Neuronal stem cell (in vitro differentiated cells): ENCODE results near the gene KIF15.

Experiments used
- DNase-seq: peaks from one replicate; pipeline ENCODE4 v3.0.0-alpha.2; 2013; ENCODE audit warnings: low spot score
- H2AFZ ChIP-seq: one replicate; pipeline ENCODE4 v1.6.1; 2013; ENCODE audit warnings: mild to moderate bottlenecking, low read length, inconsistent platforms
- H2AK5ac ChIP-seq: 2 replicates; pipeline ENCODE4 v1.6.1; 2013; ENCODE audit warnings: low read depth, mild to moderate bottlenecking, inconsistent platforms, low read length, moderate library complexity, mixed read lengths
- H2BK120ac ChIP-seq: 2 replicates; pipeline ENCODE4 v1.6.1; 2013; ENCODE audit warnings: low read depth, mild to moderate bottlenecking, inconsistent platforms, low read length, moderate library complexity, mixed read lengths
- H2BK12ac ChIP-seq: one replicate; pipeline ENCODE4 v1.6.1; 2013; ENCODE audit warnings: low read length, inconsistent platforms
- H2BK15ac ChIP-seq: 2 replicates; pipeline ENCODE4 v1.6.1; 2013; ENCODE audit warnings: mild to moderate bottlenecking, low read length, inconsistent platforms, mixed read lengths
- H2BK5ac ChIP-seq: one replicate; pipeline ENCODE4 v1.6.1; 2013; ENCODE audit warnings: inconsistent platforms, mild to moderate bottlenecking, low read length, moderate library complexity
- H3K14ac ChIP-seq: one replicate; pipeline ENCODE4 v1.6.1; 2013; ENCODE audit warnings: low read length, inconsistent platforms
- H3K18ac ChIP-seq: 2 replicates; pipeline ENCODE4 v1.6.1; 2013; ENCODE audit warnings: low read length, inconsistent platforms
- H3K23ac ChIP-seq: 2 replicates; pipeline ENCODE4 v1.6.1; 2013; ENCODE audit warnings: low read depth, mild to moderate bottlenecking, mixed read lengths, low read length, inconsistent platforms; ENCODE audit not compliant: poor library complexity
- H3K27ac ChIP-seq: replicated peaks from 3 replicates; pipeline ENCODE4 v1.5.1; 2013; ENCODE audit warnings: low read length, inconsistent platforms
- H3K27me3 ChIP-seq, 3 experiments: 2 replicates each; pipeline ENCODE4 v1.6.1; 2013; ENCODE audit warnings: low read length in 3 of 3, mild to moderate bottlenecking in 2 of 3, inconsistent platforms in 1 of 3, low read depth in 1 of 3, mixed read lengths in 1 of 3, moderate library complexity in 1 of 3; ENCODE audit not compliant: control insufficient read depth in 3 of 3, insufficient read depth in 3 of 3
- H3K36me3 ChIP-seq, 2 donors: replicated peaks in 1 of 2; 2 replicates each; pipeline ENCODE4 v1.6.1; 2013; ENCODE audit warnings: low read length in 2 of 2; ENCODE audit not compliant: control insufficient read depth in 2 of 2, insufficient read depth in 2 of 2
- H3K4ac ChIP-seq: 2 replicates; pipeline ENCODE4 v1.6.1; 2013; ENCODE audit warnings: inconsistent platforms, mild to moderate bottlenecking, low read length, moderate library complexity
- H3K4me1 ChIP-seq, 2 donors: 1 replicate in 1 of 2; 2 replicates in 1 of 2; pipeline ENCODE4 v1.6.1; 2013; ENCODE audit warnings: low read length in 2 of 2, low read depth in 1 of 2; ENCODE audit not compliant: control insufficient read depth in 2 of 2, insufficient read depth in 1 of 2
- H3K4me2 ChIP-seq: one replicate; pipeline ENCODE4 v1.6.1; 2013; ENCODE audit warnings: mild to moderate bottlenecking, low read length, inconsistent platforms; ENCODE audit not compliant: insufficient read depth, poor library complexity, severe bottlenecking
- H3K4me3 ChIP-seq, 2 donors: 2 replicates each; pipeline ENCODE4 v1.5.1; 2013; ENCODE audit warnings: low read length in 2 of 2, mild to moderate bottlenecking in 2 of 2, inconsistent platforms in 1 of 2, moderate library complexity in 1 of 2
- H3K79me1 ChIP-seq: one replicate; pipeline ENCODE4 v1.6.1; 2013; ENCODE audit warnings: low read depth, mild to moderate bottlenecking, inconsistent platforms, low read length, moderate library complexity
- H3K9ac ChIP-seq: one replicate; pipeline ENCODE4 v1.6.1; 2013; ENCODE audit warnings: mild to moderate bottlenecking, low read depth, low read length, inconsistent platforms; ENCODE audit not compliant: poor library complexity
- H3K9me3 ChIP-seq, 2 donors: replicated peaks in 1 of 2; 2 replicates each; pipeline versions ENCODE3 to v1.6.1; 2013; ENCODE audit warnings: low read length in 2 of 2, mild to moderate bottlenecking in 2 of 2, inconsistent platforms in 1 of 2, low read depth in 1 of 2, mixed read lengths in 1 of 2, moderate library complexity in 1 of 2; ENCODE audit not compliant: control insufficient read depth in 2 of 2, insufficient read depth in 1 of 2
- H4K8ac ChIP-seq: one replicate; pipeline ENCODE4 v1.6.1; 2013; ENCODE audit warnings: low read depth, mild to moderate bottlenecking, inconsistent platforms, low read length, moderate library complexity
- H4K91ac ChIP-seq: one replicate; pipeline ENCODE4 v1.6.1; 2013; ENCODE audit warnings: low read length, low read depth, mild to moderate bottlenecking, inconsistent platforms; ENCODE audit not compliant: poor library complexity
- WGBS, 2 donors: extraction: QIAGEN DNeasy Blood & Tissue Kit; methylation state at CpG; one replicate each; pipeline ENCODE4 v1.1.7; 2013; ENCODE audit warnings: missing lambda C conversion rate in 2 of 2, mixed read lengths in 1 of 2; ENCODE audit not compliant: insufficient read length in 2 of 2, insufficient replicate concordance in 1 of 2; ENCODE audit errors: extremely low coverage in 2 of 2; 5-methylcytosine and 5-hydroxymethylcytosine counted together

KIF15 gene

DNA sequence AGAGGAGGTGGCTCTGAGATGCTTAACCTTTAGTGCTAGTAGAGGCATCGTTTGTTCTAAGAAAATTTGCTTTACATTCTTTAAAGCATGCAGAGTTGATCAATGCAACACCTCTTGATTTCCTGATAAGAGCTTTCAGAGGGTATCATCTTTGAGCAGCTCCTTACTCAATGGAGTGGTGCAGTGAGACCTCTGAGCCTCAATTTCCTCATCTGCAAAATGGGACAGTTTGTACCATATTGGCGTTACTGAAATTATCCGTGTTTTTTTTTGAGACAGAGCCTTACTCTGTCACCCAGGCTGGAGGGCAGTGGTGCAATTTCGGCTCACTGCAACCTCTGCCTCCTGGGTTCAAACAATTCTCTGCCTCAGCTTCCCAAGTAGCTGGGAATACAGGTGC is 98.5 kb downstream of the KIF15 start:
- Histone ChIP-seq H3K27ac (no peak overlapping the region), H3K79me1 (no peaks in the 10 kb centered on the region), H3K23ac (no peak overlapping the region), H4K8ac (no peak overlapping the region), H3K4me3 (no peak overlapping the region), H3K18ac (no peak overlapping the region), H3K4ac (no peak overlapping the region), H2BK12ac (no peak overlapping the region), H2BK5ac (no peak overlapping the region), H2AFZ (no peak overlapping the region), H4K91ac (no peak overlapping the region), H3K36me3 (peaks cover 2 to 69% of the 10 kb centered on the region in 2 donors), H3K27me3 (no peaks in the 10 kb centered on the region), H3K9me3 (no peaks in the 10 kb centered on the region), H2BK120ac (no peak overlapping the region), H3K4me2 (no peak overlapping the region), H2AK5ac (no peak overlapping the region), H2BK15ac (no peak overlapping the region), H3K4me1 (peaks cover 0 to 4% of the 10 kb centered on the region in 2 donors), H3K14ac (no peak overlapping the region), H3K9ac (no peak overlapping the region)
- WGBS, 2 donors = no CpG with 5 or more reads among the region's 4 CpGs
- DNase-seq = no peak

- H2BK12ac ChIP-seq = no peak within 1 kb of the TSS
- H3K9ac ChIP-seq = peak within 1 kb of the TSS; percentile 84
- no peak within 1 kb of the TSS for H2AFZ ChIP-seq
- no CpG with 5 or more reads among the region's 91 CpGs for WGBS, 2 donors
- no peak within 1 kb of the TSS for H4K8ac ChIP-seq
- peaks cover 0 to 4% of the 10 kb centered on the region in 2 donors for H3K4me1 ChIP-seq
- no peak within 1 kb of the TSS for H3K14ac ChIP-seq
- H3K79me1 ChIP-seq = no peaks in the 10 kb centered on the region
- H2BK5ac ChIP-seq = no peak within 1 kb of the TSS
- no peaks in the 10 kb centered on the region for H3K9me3 ChIP-seq
- no peak within 1 kb of the TSS for H2BK120ac ChIP-seq
- H2BK15ac ChIP-seq = no peak within 1 kb of the TSS
- H3K4me2 ChIP-seq = peak within 1 kb of the TSS; percentile 70
- H3K4ac ChIP-seq = peak within 1 kb of the TSS; percentile 29
- no peak within 1 kb of the TSS for H4K91ac ChIP-seq
- H3K18ac ChIP-seq = peak within 1 kb of the TSS; percentile 93
- H3K36me3 ChIP-seq = peaks cover 6 to 74% of the 10 kb centered on the region in 2 donors
- peak within 1 kb of the TSS in 1 of 2 donors; percentile 92 for H3K4me3 ChIP-seq
- H3K27me3 ChIP-seq = no peaks in the 10 kb centered on the region
- peak within 1 kb of the TSS; percentile 74 for H3K27ac ChIP-seq
- DNase-seq = peak; percentile 83
- H3K23ac ChIP-seq = no peak within 1 kb of the TSS
- H2AK5ac ChIP-seq = no peak within 1 kb of the TSS
Observed at GRCh38 chr3:44861412-44862225, 100.0 kb downstream of the KIF15 start, which contains the start of gene TMEM42. Gene TMEM42 (plus strand): TSS chr3:44861912. CDS start chr3:44861925, 13 bp downstream.

- no peak overlapping the region for H2BK15ac ChIP-seq
- DNase-seq = peak; percentile 8
- no peak overlapping the region for H4K8ac ChIP-seq
- no peak overlapping the region for H3K14ac ChIP-seq
- H3K23ac ChIP-seq = no peak overlapping the region
- H2AK5ac ChIP-seq = no peak overlapping the region
- no peak overlapping the region for H3K18ac ChIP-seq
- H3K79me1 ChIP-seq = no peaks in the 10 kb centered on the region
- WGBS, 2 donors = no CpG with 5 or more reads among the region's 25 CpGs
- no peaks in the 10 kb centered on the region for H3K27me3 ChIP-seq
- peaks cover 0 to 4% of the 10 kb centered on the region in 2 donors for H3K4me1 ChIP-seq
- H2AFZ ChIP-seq = no peak overlapping the region
- peak overlapping the region; percentile 84 for H3K9ac ChIP-seq
- no peak overlapping the region for H2BK12ac ChIP-seq
- peak overlapping the region; percentile 70 for H3K4me2 ChIP-seq
- H3K4ac ChIP-seq = no peak overlapping the region
- H3K4me3 ChIP-seq = peak overlapping the region in 1 of 2 donors; percentile 84
- peaks cover 7 to 76% of the 10 kb centered on the region in 2 donors for H3K36me3 ChIP-seq
- no peak overlapping the region for H4K91ac ChIP-seq
- no peaks in the 10 kb centered on the region for H3K9me3 ChIP-seq
- no peak overlapping the region for H3K27ac ChIP-seq
- H2BK5ac ChIP-seq = no peak overlapping the region
- no peak overlapping the region for H2BK120ac ChIP-seq
Observed at GRCh38 chr3:44862226-44862637, 100.6 kb downstream of the KIF15 start.

GRCh38 chr3:44865272-44866035 is 103.9 kb downstream of the KIF15 start:
- no peak overlapping the region for H2AFZ ChIP-seq
- no peak overlapping the region for H3K14ac ChIP-seq
- no peak overlapping the region for H3K27ac ChIP-seq
- no peaks in the 10 kb centered on the region for H3K27me3 ChIP-seq
- no peak overlapping the region for H2BK120ac ChIP-seq
- H3K4me1 ChIP-seq = peaks cover 0 to 4% of the 10 kb centered on the region in 2 donors
- no peaks in the 10 kb centered on the region for H3K79me1 ChIP-seq
- no peak overlapping the region for H2BK12ac ChIP-seq
- H2BK15ac ChIP-seq = no peak overlapping the region
- no peak overlapping the region for H3K4ac ChIP-seq
- no peak overlapping the region for H2BK5ac ChIP-seq
- WGBS, 2 donors = no CpG with 5 or more reads among the region's 7 CpGs
- peaks cover 0 to 6% of the 10 kb centered on the region in 2 donors for H3K9me3 ChIP-seq
- peak overlapping the region; percentile 35 for H3K23ac ChIP-seq
- DNase-seq = no peak
- H3K4me3 ChIP-seq = no peak overlapping the region
- H3K4me2 ChIP-seq = no peak overlapping the region
- H3K9ac ChIP-seq = no peak overlapping the region
- no peak overlapping the region for H3K18ac ChIP-seq
- H2AK5ac ChIP-seq = no peak overlapping the region
- H4K91ac ChIP-seq = no peak overlapping the region
- no peak overlapping the region for H4K8ac ChIP-seq
- H3K36me3 ChIP-seq = peaks cover 7 to 71% of the 10 kb centered on the region in 2 donors
